NCI-H345 (cell line): ENCODE results near the gene ZBP1.
"Not testable (repeated sequence)": the region's sequence is repeated elsewhere in the genome, so short reads cannot be mapped to it uniquely, and the experiment has no call there.

Experiments used
- DNase-seq: peaks from one replicate; lab custom pipeline; 2025; lab: John Stamatoyannopoulos, UW

The ZBP1 gene

DNA sequence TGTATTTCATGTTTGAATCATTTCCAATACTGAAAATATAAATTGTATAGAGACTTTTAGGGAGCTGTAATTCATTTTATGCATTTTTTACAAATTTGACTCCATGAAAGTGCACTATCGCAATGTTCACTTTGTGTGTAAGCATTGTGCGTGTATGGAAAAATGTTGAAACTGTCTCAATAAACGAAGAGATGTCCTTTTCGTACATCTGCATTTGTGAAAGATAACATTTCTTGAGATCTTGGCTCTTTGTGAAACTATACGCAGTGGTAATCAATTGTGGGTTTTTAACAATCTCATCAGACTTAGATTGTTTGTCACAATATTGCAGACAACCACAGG lies 18.6 kb upstream of the ZBP1 start:
- DNase-seq = no peak

GRCh38 chr20:57638173-57638894 lies 18.1 kb upstream of the ZBP1 start:
- DNase-seq = no peak

GRCh38 chr20:57633945-57634491 lies 13.8 kb upstream of the ZBP1 start:
- DNase-seq = no peak

DNA sequence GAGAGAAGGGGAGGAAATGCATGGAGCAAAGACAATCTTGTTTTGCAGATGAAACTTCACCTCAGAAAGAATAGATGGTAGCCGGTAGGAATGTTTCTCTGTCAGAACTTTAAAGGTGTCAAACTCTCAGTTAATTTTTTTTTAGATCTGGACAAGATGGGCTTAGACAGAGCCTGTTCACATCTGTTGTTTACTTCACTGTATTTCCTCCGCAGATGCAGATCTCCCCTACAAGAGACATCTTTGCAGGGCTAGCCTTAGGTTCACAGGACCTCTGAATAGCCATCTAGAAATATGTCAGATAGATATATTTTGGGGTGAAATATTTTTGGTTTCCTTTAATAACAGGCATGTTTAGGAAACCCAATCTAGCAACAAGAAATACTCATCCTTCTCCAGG lies 12.1 kb upstream of the ZBP1 start:
- DNase-seq = no peak

GRCh38 chr20:57630061-57630460 lies 9.8 kb upstream of the ZBP1 start:
- no peak for DNase-seq

DNA sequence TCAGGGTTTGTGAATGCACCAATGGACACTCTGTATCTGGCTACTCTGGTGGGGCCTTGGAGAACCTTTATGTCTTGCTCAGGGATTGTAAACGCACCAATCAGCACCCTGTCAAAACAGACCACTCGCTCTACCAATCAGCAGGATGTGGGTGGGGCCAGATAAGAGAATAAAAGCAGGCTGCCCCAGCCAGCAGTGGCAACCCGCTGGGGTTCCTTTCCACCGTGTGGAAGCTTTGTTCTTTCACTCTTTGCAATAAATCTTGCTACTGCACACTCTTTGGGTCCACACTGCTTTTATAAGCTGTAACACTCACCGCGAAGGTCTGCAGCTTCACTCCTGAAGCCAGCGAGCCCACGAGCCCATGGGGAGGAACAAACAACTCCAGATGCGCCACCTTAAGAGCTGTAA lies 9.3 kb upstream of the ZBP1 start:
- DNase-seq = not testable (repeated sequence)

DNA sequence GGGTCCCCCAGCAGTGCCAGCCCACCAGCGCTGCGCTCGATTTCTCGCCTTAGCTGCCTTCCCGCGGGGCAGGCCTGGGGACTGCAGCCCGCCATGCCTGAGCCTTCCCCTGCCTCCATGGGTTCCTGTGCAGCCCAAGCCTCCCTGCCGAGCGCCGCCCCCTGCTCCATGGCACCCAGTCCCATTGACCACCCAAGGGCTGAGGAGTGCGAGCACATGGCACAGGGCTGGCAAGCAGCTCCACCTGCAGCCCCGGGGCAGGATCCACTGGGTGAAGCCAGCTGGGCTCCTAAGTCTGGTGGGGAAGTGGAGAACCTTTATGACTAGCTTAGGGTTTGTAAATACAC lies 8.7 kb upstream of the ZBP1 start:
- not testable (repeated sequence) for DNase-seq

DNA sequence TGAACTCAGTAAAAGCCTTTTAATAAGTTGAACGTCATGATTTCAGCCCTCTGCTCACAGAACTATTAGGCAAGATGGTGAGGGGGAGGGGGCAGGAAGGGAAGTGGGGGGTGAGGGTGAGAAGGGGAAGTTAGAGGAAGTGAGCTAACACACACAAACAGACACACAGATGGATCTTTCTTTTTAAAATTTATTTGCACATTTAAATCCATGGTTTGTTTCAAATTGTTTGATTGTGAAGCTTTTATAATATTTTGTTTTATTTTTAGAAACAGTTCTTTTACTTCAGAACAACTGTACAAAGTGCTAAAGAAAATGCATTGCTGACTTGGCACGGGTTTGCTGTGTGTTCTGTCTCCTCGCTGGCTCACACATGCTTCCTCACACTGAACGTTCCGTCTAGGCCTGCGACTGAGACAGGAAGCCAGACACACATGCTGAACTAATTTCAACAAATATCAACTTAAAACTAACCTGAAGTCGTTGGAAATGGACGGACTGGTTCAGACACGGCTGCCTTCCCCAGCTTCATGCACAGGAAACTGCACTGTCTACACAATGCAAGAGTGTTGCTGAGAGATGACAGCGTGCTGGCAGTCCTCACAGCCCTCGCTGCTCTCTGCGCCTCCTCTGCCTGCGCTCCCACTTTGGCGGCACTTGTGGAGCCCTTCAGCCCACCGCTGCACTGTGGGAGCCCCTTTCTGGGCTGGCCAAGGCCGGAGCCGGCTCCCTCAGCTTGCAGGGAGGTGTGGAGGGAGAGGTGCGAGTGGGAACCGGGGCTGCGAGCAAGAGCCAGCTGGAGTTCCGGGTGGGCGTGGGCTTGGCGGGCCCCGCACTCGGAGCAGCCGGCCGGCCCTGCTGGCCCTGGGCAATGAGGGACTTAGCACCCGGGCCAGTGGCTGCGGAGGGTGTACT lies 8.1 kb upstream of the ZBP1 start:
- no peak for DNase-seq

GRCh38 chr20:57627339-57627738 lies 7.1 kb upstream of the ZBP1 start:
- DNase-seq = no peak

DNA sequence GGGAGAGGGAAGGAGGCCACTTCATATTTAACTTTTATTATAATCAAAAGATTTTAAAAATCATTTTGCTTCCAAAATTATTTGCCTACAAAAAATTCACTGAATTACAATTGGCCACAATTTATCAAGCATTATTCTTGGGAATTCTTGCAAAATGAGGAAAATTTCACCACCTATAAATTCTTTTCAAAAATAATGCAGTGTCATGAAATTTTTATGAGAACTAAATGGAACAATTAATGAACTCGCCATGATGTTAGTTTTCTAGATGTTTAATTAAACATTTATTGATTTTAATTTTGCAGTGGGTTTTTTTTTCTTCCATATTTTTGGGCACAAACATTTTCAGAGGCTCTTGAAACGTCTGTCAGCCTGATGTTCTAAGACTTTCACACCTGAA lies 5.8 kb upstream of the ZBP1 start:
- DNase-seq = no peak

DNA sequence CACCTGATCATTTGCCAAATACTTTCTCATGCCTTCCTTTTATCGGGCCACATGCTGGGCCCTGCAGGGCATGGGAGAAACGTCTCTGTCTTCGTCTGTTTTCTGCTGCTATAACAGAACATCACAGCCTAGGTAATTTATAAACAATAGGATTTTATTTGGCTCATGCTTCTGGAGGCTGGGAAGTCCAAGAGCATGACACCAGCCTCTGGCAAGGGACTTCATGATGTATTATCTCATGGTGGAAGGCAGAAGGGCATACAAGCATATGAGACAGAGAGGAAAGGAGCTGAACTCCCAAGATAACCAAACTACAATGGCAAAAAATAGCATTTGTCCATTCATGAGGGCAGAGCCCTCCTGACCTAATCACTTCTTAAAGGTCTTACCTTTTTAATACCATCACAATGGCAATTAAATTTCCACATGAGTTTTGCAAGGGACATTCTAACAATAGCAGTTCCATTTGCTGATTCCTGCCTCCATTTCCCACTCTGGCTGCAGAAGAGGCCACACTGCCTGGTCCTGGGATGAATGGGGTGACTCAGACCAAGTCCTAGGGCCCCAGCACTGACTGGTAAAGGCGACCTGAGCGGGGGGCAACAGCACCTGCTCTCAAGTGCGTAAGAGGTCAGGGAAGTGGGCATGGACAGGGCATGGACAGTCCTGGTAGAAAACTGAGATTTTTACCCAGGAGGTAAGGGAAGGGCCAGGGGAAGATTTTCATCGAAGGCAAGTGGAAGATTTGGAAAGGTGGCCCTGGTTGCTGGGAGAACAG lies 5.1 kb upstream of the ZBP1 start:
- DNase-seq = no peak

DNA sequence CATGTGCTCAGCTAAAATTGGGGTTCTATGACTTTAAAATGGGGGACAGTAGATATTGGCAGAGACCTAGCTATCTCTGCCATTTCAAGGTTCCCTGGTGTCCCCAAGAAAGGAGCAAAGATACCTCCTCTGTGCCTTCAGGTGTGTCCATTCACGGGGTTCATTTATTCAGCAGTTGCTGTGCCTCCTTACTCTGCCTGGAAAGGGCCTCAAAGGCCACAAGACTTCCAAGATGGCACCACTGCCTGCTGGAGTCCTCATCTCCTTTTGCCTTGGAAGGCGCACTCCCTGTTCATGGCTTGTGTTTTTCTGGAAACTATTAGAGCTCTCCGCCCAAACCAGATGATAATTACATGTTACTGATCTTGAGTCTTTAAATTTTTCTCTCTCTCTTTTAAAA lies 3.9 kb upstream of the ZBP1 start:
- no peak for DNase-seq

GRCh38 chr20:57622579-57623381 lies 2.6 kb upstream of the ZBP1 start:
- peak; percentile 4 for DNase-seq

- no peak for DNase-seq
These were observed 2.0 kb upstream of the ZBP1 start for GRCh38 chr20:57622201-57622570.

GRCh38 chr20:57621421-57622200 lies 1.4 kb upstream of the ZBP1 start:
- DNase-seq = no peak

DNA sequence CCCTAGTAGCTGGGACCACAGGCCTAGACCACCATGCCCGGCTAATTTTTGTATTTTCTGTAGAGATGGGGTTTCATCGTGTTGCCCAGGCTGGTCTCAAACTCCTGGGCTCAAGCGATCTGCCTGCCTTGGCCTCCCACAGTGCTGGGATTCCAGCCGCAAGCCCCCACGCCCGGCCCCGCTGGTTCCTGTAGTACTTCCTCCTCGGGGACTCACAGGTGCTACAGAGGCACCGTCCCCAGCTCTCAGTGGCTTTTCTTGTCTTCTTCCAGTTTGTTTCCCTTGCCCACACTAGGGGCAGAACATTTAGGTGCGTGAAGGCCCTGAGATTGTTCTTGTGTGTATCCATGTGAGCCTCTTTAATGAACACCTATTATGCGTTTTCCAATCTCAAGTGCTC lies 773 bp upstream of the ZBP1 start:
- DNase-seq = no peak

GRCh38 chr20:57619051-57619831 lies 985 bp downstream of the ZBP1 start:
- no peak for DNase-seq

GRCh38 chr20:57618764-57619050 lies 1.5 kb downstream of the ZBP1 start:
- DNase-seq = no peak

GRCh38 chr20:57618091-57618763 lies 2.0 kb downstream of the ZBP1 start:
- no peak for DNase-seq
